GM19467 (cell line): ENCODE data around the gene SEZ6.

Experiments used
- ATAC-seq: cut with Tn5 transposase; IDR thresholded peaks from one replicate; pipeline ENCODE4 v1.9.1; 2021; ENCODE audit warnings: mild to moderate bottlenecking, moderate library complexity; ENCODE audit not compliant: unreplicated experiment

SEZ6 gene

GRCh38 chr17:28907709-28908475, 97.9 kb downstream of the SEZ6 start:
- no peak for ATAC-seq

- no peak for ATAC-seq
Observed at GRCh38 chr17:28906706-28907438, 99.0 kb downstream of the SEZ6 start.

DNA sequence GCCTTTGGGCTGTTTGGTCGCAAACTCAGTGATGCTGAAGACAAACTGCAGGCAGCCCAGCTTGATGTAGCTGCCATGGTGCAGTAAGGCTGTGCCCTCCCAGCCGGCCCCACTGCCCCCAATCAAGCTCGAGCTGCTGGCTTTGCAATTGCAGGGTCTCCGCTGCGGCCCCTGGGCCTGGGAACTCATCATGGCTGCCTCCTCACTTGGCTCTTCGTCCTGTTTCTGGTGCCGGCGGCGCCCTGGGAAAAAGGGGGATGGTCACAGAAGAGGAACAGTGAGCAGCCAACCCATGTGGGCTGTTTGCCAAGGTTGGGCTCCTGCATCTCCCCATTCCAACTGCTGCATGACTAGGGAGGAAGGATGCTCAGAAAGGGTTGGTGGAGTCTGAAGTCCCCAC, 99.6 kb downstream of the SEZ6 start:
- ATAC-seq: no peak
